ENCODE data around the gene LAIR2.
"Not testable (repeated sequence)": the region's sequence is repeated elsewhere in the genome, so short reads cannot be mapped to it uniquely, and the experiment has no call there.

LAIR2 gene

GRCh38 chr19:54492568-54492967 is 10.1 kb upstream of the LAIR2 start:
- TF ChIP-seq CTCF (IDR thresholded peaks at IDR 0.05; ENCODE audit: extremely low read depth, insufficient read depth, missing control alignments) = no peak
- DNase-seq (ENCODE audit: low spot score) = no peak
- in situ Hi-C loops (cut with MboI; ENCODE audit: low pct_unique_long_range_greater_than_20kb, low sequenced_read_pairs, unreplicated experiment) = loop anchor here (25.0 kb wide), 1 partner anchor 420 kb away; the partner anchor contains the start of gene NCR1

- in situ Hi-C loops (cut with MboI; ENCODE audit: low pct_unique_long_range_greater_than_20kb, low sequenced_read_pairs, unreplicated experiment) = loop anchor here (25.0 kb wide), 1 partner anchor 419 kb away; the partner anchor contains the start of gene NCR1
Observed at GRCh38 chr19:54493056-54493455, 9.6 kb upstream of the LAIR2 start.

GRCh38 chr19:54493967-54494585 is 8.6 kb upstream of the LAIR2 start:
- DNase-seq (ENCODE audit: low spot score) = no peak
- TF ChIP-seq CTCF (IDR thresholded peaks at IDR 0.05; ENCODE audit: extremely low read depth, insufficient read depth, missing control alignments) = no peak
- in situ Hi-C loops (cut with MboI; ENCODE audit: low pct_unique_long_range_greater_than_20kb, low sequenced_read_pairs, unreplicated experiment) = loop anchor here (25.0 kb wide), 1 partner anchor 418 kb away; the partner anchor contains the start of gene NCR1

More at GRCh38 chr19:54493056-54493455, 9.6 kb upstream of the LAIR2 start:
- DNase-seq (ENCODE audit: low spot score) = not testable (repeated sequence)

- DNase-seq (ENCODE audit: low spot score) = not testable (repeated sequence)
- in situ Hi-C loops (cut with MboI; ENCODE audit: low pct_unique_long_range_greater_than_20kb, low sequenced_read_pairs, unreplicated experiment) = loop anchor here (25.0 kb wide), 1 partner anchor 417 kb away; the partner anchor contains the start of gene NCR1
Observed at GRCh38 chr19:54495284-54495683, 7.3 kb upstream of the LAIR2 start.

- in situ Hi-C loops (cut with MboI; ENCODE audit: low pct_unique_long_range_greater_than_20kb, low sequenced_read_pairs, unreplicated experiment) = loop anchor here (25.0 kb wide), 1 partner anchor 414 kb away; the partner anchor contains the start of gene NCR1
- DNase-seq (ENCODE audit: low spot score) = not testable (repeated sequence)
Observed at GRCh38 chr19:54497747-54498450, 4.7 kb upstream of the LAIR2 start.

- in situ Hi-C loops (cut with MboI; ENCODE audit: low pct_unique_long_range_greater_than_20kb, low sequenced_read_pairs, unreplicated experiment) = loop anchor here (25.0 kb wide), 1 partner anchor 414 kb away; the partner anchor contains the start of gene NCR1
- not testable (repeated sequence) for DNase-seq (ENCODE audit: low spot score)
Observed at GRCh38 chr19:54498451-54498772, 4.2 kb upstream of the LAIR2 start.

GRCh38 chr19:54505542-54505941 is 2.9 kb downstream of the LAIR2 start:
- in situ Hi-C loops (cut with MboI; ENCODE audit: low pct_unique_long_range_greater_than_20kb, low sequenced_read_pairs, unreplicated experiment); DNase-seq (ENCODE audit: low spot score): not testable (repeated sequence)

- in situ Hi-C loops (cut with MboI; ENCODE audit: low pct_unique_long_range_greater_than_20kb, low sequenced_read_pairs, unreplicated experiment) = no loop called here
- no peak for DNase-seq (ENCODE audit: low spot score)
- no peak for TF ChIP-seq CTCF (IDR thresholded peaks at IDR 0.05; ENCODE audit: extremely low read depth, insufficient read depth, missing control alignments)
Observed at GRCh38 chr19:54506079-54506478, 3.4 kb downstream of the LAIR2 start.

- DNase-seq (ENCODE audit: low spot score); in situ Hi-C loops (cut with MboI; ENCODE audit: low pct_unique_long_range_greater_than_20kb, low sequenced_read_pairs, unreplicated experiment): not testable (repeated sequence)
Observed at GRCh38 chr19:54507038-54507717, 4.5 kb downstream of the LAIR2 start.

Data from GM13977 (cell line).